OCI-LY7 (cell line): Measurements from ENCODE around the gene TRIM26. TPM values are rescaled to one million over a fixed set of nuclear protein-coding genes. Genes with fewer than 3 reads are reported as not detected.

Source experiments
- BruUV-seq: library from RNA; stranded (reverse); fragments of 400-500 nt; replicated peaks from 2 replicates; lab custom pipeline; 2021; lab: Mats Ljungman, UMichigan
- CTCF ChIA-PET: fragments of 300-600 bp; sonication (Branson Sonifier 250); formaldehyde crosslinking; loops from one replicate; lab custom pipeline; 2022; ENCODE audit warnings: antibody characterized with exemption; ENCODE audit not compliant: unreplicated experiment; lab: Charles Lee
- POLR2A ChIA-PET: fragments of 300-600 bp; sonication (Branson Sonifier 250); formaldehyde crosslinking; loops from one replicate; lab custom pipeline; 2022; ENCODE audit warnings: antibody characterized with exemption; lab: Charles Lee
- DNase-seq: peaks from one replicate; pipeline ENCODE4 v3.0.0-alpha.2; 2015; ENCODE audit warnings: low spot score
- H2AFZ ChIP-seq: fragments of 200-600 bp; sonication (generic), shearing (Covaris generic); 2 replicates; pipeline ENCODE4 v1.6.1; 2014; ENCODE audit warnings: mild to moderate bottlenecking, antibody characterized with exemption, low read length, moderate library complexity
- H3K27ac ChIP-seq: fragments of 200-600 bp; sonication (generic); 2 replicates; pipeline ENCODE4 v1.5.1; 2014; ENCODE audit warnings: mixed run types, low read depth, mild to moderate bottlenecking, moderate library complexity, low read length, inconsistent platforms; ENCODE audit not compliant: poor library complexity, severe bottlenecking
- H3K36me3 ChIP-seq: fragments of 200-600 bp; sonication (generic); 2 replicates; pipeline ENCODE4 v1.6.1; 2014; ENCODE audit warnings: mild to moderate bottlenecking, antibody characterized with exemption, low read length, moderate library complexity, mixed read lengths; ENCODE audit not compliant: insufficient read depth
- H3K4me1 ChIP-seq: fragments of 200-600 bp; sonication (generic); 2 replicates; pipeline ENCODE4 v1.5.1; 2014; ENCODE audit warnings: mild to moderate bottlenecking, low read length; ENCODE audit not compliant: insufficient read depth, poor library complexity, severe bottlenecking
- H3K4me2 ChIP-seq: fragments of 200-600 bp; sonication (generic); 2 replicates; pipeline ENCODE4 v1.6.1; 2014; ENCODE audit warnings: mild to moderate bottlenecking, low read length
- H3K4me3 ChIP-seq: fragments of 200-600 bp; sonication (generic); 2 replicates; pipeline ENCODE4 v1.5.1; 2014; ENCODE audit warnings: mild to moderate bottlenecking, low read depth, low read length; ENCODE audit not compliant: poor library complexity, severe bottlenecking
- H3K79me2 ChIP-seq: fragments of 200-600 bp; sonication (generic); 2 replicates; pipeline ENCODE4 v1.6.1; 2016; ENCODE audit warnings: low read depth, mild to moderate bottlenecking, low read length, moderate library complexity, mixed read lengths; ENCODE audit not compliant: insufficient read depth
- H3K9me2 ChIP-seq: fragments of 200-600 bp; sonication (generic); 2 replicates; pipeline ENCODE4 v1.6.1; 2016; ENCODE audit warnings: mild to moderate bottlenecking, low read length, mixed read lengths; ENCODE audit not compliant: insufficient read depth
- H3K9me3 ChIP-seq: fragments of 200-600 bp; sonication (generic); 2 replicates; pipeline ENCODE4 v1.6.1; 2014; ENCODE audit warnings: mild to moderate bottlenecking, mixed run types, low read length, mixed read lengths
- H4K20me1 ChIP-seq: fragments of 200-600 bp; sonication (generic); 2 replicates; pipeline ENCODE4 v1.6.1; 2014; ENCODE audit warnings: mild to moderate bottlenecking, antibody characterized with exemption, low read length, moderate library complexity, mixed read lengths; ENCODE audit not compliant: insufficient read depth
- EZH2phosphoT487 ChIP-seq: fragments of 200-600 bp; sonication (generic); IDR thresholded peaks from 2 replicates; pipeline ENCODE4 v1.6.1; 2018; ENCODE audit warnings: low read depth, borderline replicate concordance, mild to moderate bottlenecking, mixed run types, antibody characterized with exemption, low read length, moderate library complexity, mixed read lengths
- intact Hi-C: fragments of 100-400 bp; cut with micrococcal nuclease; formaldehyde crosslinking; loops from one replicate; pipeline ENCODE4 v1.10.0; 2022; ENCODE audit not compliant: unreplicated experiment
- total RNA-seq, 2 experiments: library from RNA; depleted of rRNA in 1 of 2; stranded (reverse); fragments of >200 nt in 1 of 2; shearing (Covaris generic) in 1 of 2; gene quantifications; 2 replicates each; pipeline ENCODE4 v1.2.3, GENCODE V29; 2014 to 2022
- TF ChIP-seq, protein P1 (sequence below): fragments of 200-600 bp; sonication (generic); conservative IDR thresholded peaks from 2 replicates; pipeline ENCODE4 v1.5.1; 2014; ENCODE audit warnings: mild to moderate bottlenecking, antibody characterized with exemption, low read length, moderate library complexity, mixed read lengths

The TRIM26 gene
- total RNA-seq, 2 experiments from 2014 or later, result 53.2 to 53.3 TPM

DNA sequence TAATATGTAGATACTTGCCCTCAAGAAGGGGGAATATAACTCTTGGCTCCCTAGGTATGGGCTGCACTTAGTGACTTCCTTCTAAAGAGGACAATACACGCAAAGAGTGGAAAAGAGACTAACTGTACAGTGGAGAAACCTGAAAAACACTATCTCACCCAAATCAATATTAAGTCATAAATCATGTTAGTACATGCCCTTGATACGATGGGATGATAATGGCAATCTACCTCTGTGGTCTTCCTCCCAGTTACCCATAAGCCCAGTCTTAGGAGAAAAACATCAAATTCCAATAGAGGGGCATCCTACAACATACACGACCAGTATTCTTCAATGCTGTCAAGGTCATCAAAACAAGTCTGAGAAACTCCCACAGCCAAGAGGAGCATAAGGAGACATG is 1.3 kb downstream of the TRIM26 start:
- TF ChIP-seq EZH2phosphoT487, result no peak
- TF ChIP-seq, protein P1, sequence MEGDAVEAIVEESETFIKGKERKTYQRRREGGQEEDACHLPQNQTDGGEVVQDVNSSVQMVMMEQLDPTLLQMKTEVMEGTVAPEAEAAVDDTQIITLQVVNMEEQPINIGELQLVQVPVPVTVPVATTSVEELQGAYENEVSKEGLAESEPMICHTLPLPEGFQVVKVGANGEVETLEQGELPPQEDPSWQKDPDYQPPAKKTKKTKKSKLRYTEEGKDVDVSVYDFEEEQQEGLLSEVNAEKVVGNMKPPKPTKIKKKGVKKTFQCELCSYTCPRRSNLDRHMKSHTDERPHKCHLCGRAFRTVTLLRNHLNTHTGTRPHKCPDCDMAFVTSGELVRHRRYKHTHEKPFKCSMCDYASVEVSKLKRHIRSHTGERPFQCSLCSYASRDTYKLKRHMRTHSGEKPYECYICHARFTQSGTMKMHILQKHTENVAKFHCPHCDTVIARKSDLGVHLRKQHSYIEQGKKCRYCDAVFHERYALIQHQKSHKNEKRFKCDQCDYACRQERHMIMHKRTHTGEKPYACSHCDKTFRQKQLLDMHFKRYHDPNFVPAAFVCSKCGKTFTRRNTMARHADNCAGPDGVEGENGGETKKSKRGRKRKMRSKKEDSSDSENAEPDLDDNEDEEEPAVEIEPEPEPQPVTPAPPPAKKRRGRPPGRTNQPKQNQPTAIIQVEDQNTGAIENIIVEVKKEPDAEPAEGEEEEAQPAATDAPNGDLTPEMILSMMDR, result no peak
- no TSS peak for BruUV-seq
- Histone ChIP-seq H3K36me3 (peaks cover 34% of the 10 kb centered on the region), H4K20me1 (peaks cover 36% of the 10 kb centered on the region), H3K4me2 (peak overlapping the region; percentile 87), H3K4me3 (peak overlapping the region; percentile 93), H3K27ac (no peak overlapping the region), H3K79me2 (peaks cover 62% of the 10 kb centered on the region), H3K9me2 (no peaks in the 10 kb centered on the region), H3K4me1 (peaks cover 78% of the 10 kb centered on the region), H3K9me3 (no peaks in the 10 kb centered on the region), H2AFZ (no peak overlapping the region)
- intact Hi-C loops, result loop anchor here (2.0 to 5.0 kb wide), 3 partner anchors 47 to 133 kb away; partner anchors contain the start of genes RPP21 and TRIM39
- ChIA-PET POLR2A (interaction anchor here (0.7 to 1.5 kb wide), 2 partner anchors 8 to 1605 kb away, joined by 3 to 4 read pairs; no protein-coding TSS in a partner anchor), CTCF (no interaction called here)
- no peak for DNase-seq

- H3K27ac ChIP-seq, result no peak overlapping the region
- peaks cover 37% of the 10 kb centered on the region for H4K20me1 ChIP-seq
- TF ChIP-seq, protein P1, result no peak
- no peak for TF ChIP-seq EZH2phosphoT487
- H3K4me2 ChIP-seq, result peak overlapping the region; percentile 87
- no peak overlapping the region for H2AFZ ChIP-seq
- H3K9me3 ChIP-seq, result no peaks in the 10 kb centered on the region
- peaks cover 68% of the 10 kb centered on the region for H3K79me2 ChIP-seq
- BruUV-seq, result no TSS peak
- ChIA-PET POLR2A (interaction anchor here (0.7 kb wide), 1 partner anchor 108 kb away, joined by 4 read pairs; no protein-coding TSS in a partner anchor), CTCF (no interaction called here)
- peak overlapping the region; percentile 93 for H3K4me3 ChIP-seq
- peak; percentile 18 for DNase-seq
- intact Hi-C loops, result loop anchor here (5.0 kb wide), 1 partner anchor 116 kb away; the partner anchor contains the start of gene TRIM39
- peaks cover 76% of the 10 kb centered on the region for H3K4me1 ChIP-seq
- H3K9me2 ChIP-seq, result no peaks in the 10 kb centered on the region
- H3K36me3 ChIP-seq, result peaks cover 39% of the 10 kb centered on the region
Measured at GRCh38 chr6:30211306-30211705, 1.9 kb downstream of the TRIM26 start.

GRCh38 chr6:30207619-30208295 is 5.4 kb downstream of the TRIM26 start:
- peaks cover 41% of the 10 kb centered on the region for H4K20me1 ChIP-seq
- POLR2A ChIA-PET, result interaction anchor here (1.0 kb wide), 1 partner anchor 147 kb away, joined by 3 read pairs; no protein-coding TSS in a partner anchor

More at GRCh38 chr6:30207619-30208295, 5.4 kb downstream of the TRIM26 start:
- no peak overlapping the region for H3K4me3 ChIP-seq
- intact Hi-C loops, result no loop called here
- TF ChIP-seq, protein P1, result no peak
- no peak for TF ChIP-seq EZH2phosphoT487
- H3K4me2 ChIP-seq, result peak overlapping the region; percentile 41
- no peaks in the 10 kb centered on the region for H3K9me3 ChIP-seq
- peak overlapping the region; percentile 1 for H3K27ac ChIP-seq
- peaks cover 95% of the 10 kb centered on the region for H3K79me2 ChIP-seq
- DNase-seq, result no peak
- BruUV-seq, result no TSS peak
- H3K36me3 ChIP-seq, result peaks cover 55% of the 10 kb centered on the region
- no peak overlapping the region for H2AFZ ChIP-seq
- CTCF ChIA-PET, result interaction anchor here (0.6 kb wide), 1 partner anchor 138 kb away, joined by 3 read pairs; no protein-coding TSS in a partner anchor
- H3K4me1 ChIP-seq, result peaks cover 48% of the 10 kb centered on the region
- no peaks in the 10 kb centered on the region for H3K9me2 ChIP-seq
